ENCODE results near the gene POLR3E. TPM values are rescaled to one million over a fixed set of nuclear protein-coding genes. Genes with fewer than 3 reads are reported as not detected.

Gene POLR3E
- total RNA-seq, 1 donor from 2014 or later, result 19.5 TPM

- intact Hi-C loops (cut with DNase I), result no loop called here
- no peak for TF ChIP-seq CTCF (IDR thresholded peaks at IDR 0.05)
- H3K9me3 ChIP-seq, result no peaks in the 10 kb centered on the region
- H3K27ac ChIP-seq, result no peak overlapping the region
- H3K27me3 ChIP-seq, result no peaks in the 10 kb centered on the region
- H3K4me3 ChIP-seq, result no peak overlapping the region
- H3K4me1 ChIP-seq, result no peaks in the 10 kb centered on the region
- H3K36me3 ChIP-seq, result peaks cover 86 to 94% of the 10 kb centered on the region in 2 donors
- no peak for DNase-seq (ENCODE audit: low spot score in 2 of 2)
Measured at GRCh38 chr16:22267764-22268163, 29.4 kb upstream of the POLR3E start.

GRCh38 chr16:22270525-22270924, 26.7 kb upstream of the POLR3E start:
- no peaks in the 10 kb centered on the region for H3K4me1 ChIP-seq
- intact Hi-C loops (cut with DNase I), result no loop called here
- H3K4me3 ChIP-seq, result no peak overlapping the region
- H3K27ac ChIP-seq, result no peak overlapping the region
- no peaks in the 10 kb centered on the region for H3K27me3 ChIP-seq
- no peak for TF ChIP-seq CTCF (IDR thresholded peaks at IDR 0.05)
- H3K36me3 ChIP-seq, result peaks cover 86 to 98% of the 10 kb centered on the region in 2 donors
- DNase-seq (ENCODE audit: low spot score in 2 of 2), result no peak
- no peaks in the 10 kb centered on the region for H3K9me3 ChIP-seq

- Histone ChIP-seq H3K4me3 (no peak overlapping the region), H3K27ac (no peak overlapping the region), H3K27me3 (no peaks in the 10 kb centered on the region), H3K9me3 (no peaks in the 10 kb centered on the region), H3K4me1 (no peaks in the 10 kb centered on the region), H3K36me3 (peaks cover 76 to 93% of the 10 kb centered on the region in 2 donors)
- TF ChIP-seq CTCF (IDR thresholded peaks at IDR 0.05), result no peak
- intact Hi-C loops (cut with DNase I), result no loop called here
- DNase-seq (ENCODE audit: low spot score in 2 of 2), result no peak
Measured at GRCh38 chr16:22272870-22273650, 24.1 kb upstream of the POLR3E start.

- no peaks in the 10 kb centered on the region for H3K4me1 ChIP-seq
Measured at GRCh38 chr16:22274916-22275315, 22.3 kb upstream of the POLR3E start.

GRCh38 chr16:22278441-22279230, 18.6 kb upstream of the POLR3E start:
- DNase-seq (ENCODE audit: low spot score in 2 of 2), result no peak
- intact Hi-C loops (cut with DNase I), result no loop called here
- Histone ChIP-seq H3K4me3 (no peak overlapping the region), H3K36me3 (peaks cover 61 to 87% of the 10 kb centered on the region in 2 donors), H3K9me3 (no peaks in the 10 kb centered on the region), H3K27ac (no peak overlapping the region), H3K27me3 (no peaks in the 10 kb centered on the region), H3K4me1 (no peaks in the 10 kb centered on the region)
- TF ChIP-seq CTCF (IDR thresholded peaks at IDR 0.05), result no peak

More at GRCh38 chr16:22274916-22275315, 22.3 kb upstream of the POLR3E start:
- Histone ChIP-seq H3K27ac (no peak overlapping the region), H3K36me3 (peaks cover 70 to 91% of the 10 kb centered on the region in 2 donors), H3K27me3 (no peaks in the 10 kb centered on the region), H3K4me3 (no peak overlapping the region), H3K9me3 (no peaks in the 10 kb centered on the region)
- no peak for DNase-seq (ENCODE audit: low spot score in 2 of 2)
- intact Hi-C loops (cut with DNase I), result no loop called here
- TF ChIP-seq CTCF (IDR thresholded peaks at IDR 0.05), result no peak

Data from ascending aorta (tissue), 2 donors.